ENCODE data around the gene HS3ST6. TPM values are rescaled to one million over a fixed set of nuclear protein-coding genes. Genes with fewer than 3 reads are reported as not detected.

Gene HS3ST6
- total RNA-seq, 1 experiment from 2014 or later: not detected

- RAD21 ChIA-PET (ENCODE audit: low non-redundant PET in 1 of 2, low total read pairs in 2 of 2, uncharacterized antibody in 2 of 2, unreplicated experiment in 2 of 2): interaction anchor here (0.6 to 0.7 kb wide), 2 partner anchors 9 to 68 kb away, joined by 3 read pairs; no protein-coding TSS in a partner anchor
- intact Hi-C loops (cut with micrococcal nuclease): loop anchor here (1.0 kb wide), 1 partner anchor 69 kb away; no protein-coding TSS in a partner anchor
- H3K79me2 ChIP-seq (ENCODE audit: insufficient read depth, low read length): no peaks in the 10 kb centered on the region
- DNase-seq (ENCODE audit: low read depth, low spot score) (no peak), ATAC-seq (peak; percentile 61)
- POLR2A ChIA-PET: interaction anchor here (1.2 kb wide), 1 partner anchor 66 kb away, joined by 3 read pairs; no protein-coding TSS in a partner anchor
- H2AFZ ChIP-seq (ENCODE audit: low read depth, low read length, poor library complexity, severe bottlenecking): no peak overlapping the region
- H3K9ac ChIP-seq (ENCODE audit: low read length): 0 out of 2 replicates have a peak overlapping the region, but pooled peaks have one; percentile 6
- H4K20me1 ChIP-seq (ENCODE audit: insufficient read depth): no peaks in the 10 kb centered on the region
- no peaks in the 10 kb centered on the region for H3K9me2 ChIP-seq (ENCODE audit: insufficient read depth)
- H3K27me3 ChIP-seq (ENCODE audit: insufficient read depth, low read length): no peaks in the 10 kb centered on the region
- H3K4me3 ChIP-seq (replicated peaks in 1 of 2; ENCODE audit: low read depth in 1 of 2, low read length in 2 of 2): no peak overlapping the region
- TF ChIP-seq JUND (IDR thresholded peaks at IDR 0.05): no peak
- TF ChIP-seq CTCF (IDR thresholded peaks at IDR 0.05 in 2 of 3, conservative IDR thresholded peaks at IDR 0.05 in 1 of 3; ENCODE audit: borderline replicate concordance in 1 of 3, insufficient read depth in 1 of 3, low read depth in 2 of 3, low read length in 2 of 3): peak; percentile 42 to 55 (median 45); a peak in 4 of 6 replicates
- no peak for TF ChIP-seq TCF7L2 (IDR thresholded peaks at IDR 0.05; ENCODE audit: borderline replicate concordance, extremely low read depth, insufficient read depth, insufficient read length)
- peak; percentile 66 for TF ChIP-seq RAD21 (IDR thresholded peaks at IDR 0.05; ENCODE audit: low read depth)
- TF ChIP-seq YY1 (IDR thresholded peaks at IDR 0.05; ENCODE audit: extremely low read depth, insufficient replicate concordance, low read depth, low read length): no peak
- TF ChIP-seq ZBTB33 (IDR thresholded peaks at IDR 0.05; ENCODE audit: extremely low read depth, insufficient replicate concordance, low read length): no peak
- no peak overlapping the region for H3K4me2 ChIP-seq (ENCODE audit: low read length)
- CTCF ChIA-PET: interaction anchor here (0.8 to 1.3 kb wide), 5 partner anchors 9 to 150 kb away, joined by 3 to 6 read pairs (median 4); partner anchors contain the start of genes MSRB1, NUBP2 and SPSB3
- BruUV-seq (replicated peaks): no TSS peak
- H3K27ac ChIP-seq (ENCODE audit: low read depth, low read length): peak overlapping the region; percentile 36; the same call in 1 of the 2 replicates
- peaks cover 23 to 33% of the 10 kb centered on the region in 2 experiments for H3K4me1 ChIP-seq (ENCODE audit: control insufficient read depth in 1 of 2, insufficient read depth in 2 of 2, low read length in 2 of 2)
- no peaks in the 10 kb centered on the region for H3K9me3 ChIP-seq (ENCODE audit: control insufficient read depth in 1 of 2, insufficient read depth in 1 of 2, low read depth in 1 of 2, low read length in 2 of 2)
- H3K36me3 ChIP-seq (ENCODE audit: control insufficient read depth in 1 of 2, insufficient read depth in 2 of 2, low read length in 2 of 2): no peaks in the 10 kb centered on the region
These were observed 14.1 kb upstream of the HS3ST6 start for GRCh38 chr16:1932050-1933028.
